Stimulated activated CD8-positive, alpha-beta memory T cell treated with anti-CD3 and anti-CD28 coated beads, Interleukin-15, amount 100 ng/mL, for 48 hours (primary cell): ENCODE data around the gene GRIN2D.

Experiments
- DNase-seq, 2 donors: peaks; one replicate each; pipeline ENCODE4 v3.0.0-alpha.2; 2020; ENCODE audit warnings: low read depth in 2 of 2

Gene GRIN2D

GRCh38 chr19:48398102-48398374, 4.6 kb downstream of the GRIN2D start:
- DNase-seq = no peak

GRCh38 chr19:48398375-48399235, 5.1 kb downstream of the GRIN2D start:
- peak; percentile 80 to 87 for DNase-seq

GRCh38 chr19:48400018-48400742, 6.7 kb downstream of the GRIN2D start:
- no peak for DNase-seq

- DNase-seq = no peak
Measured at GRCh38 chr19:48401287-48401686, 7.8 kb downstream of the GRIN2D start.

- DNase-seq = no peak
Measured at GRCh38 chr19:48403606-48404005, 10.1 kb downstream of the GRIN2D start.

GRCh38 chr19:48405010-48405659, 11.7 kb downstream of the GRIN2D start:
- no peak for DNase-seq

- no peak for DNase-seq
Measured at GRCh38 chr19:48405850-48406249, 12.4 kb downstream of the GRIN2D start.

- no peak for DNase-seq
Measured at GRCh38 chr19:48413879-48414587, 20.6 kb downstream of the GRIN2D start.

- DNase-seq = peak; percentile 55 to 69
Measured at GRCh38 chr19:48415395-48415794, 21.9 kb downstream of the GRIN2D start.

GRCh38 chr19:48415806-48416221, 22.3 kb downstream of the GRIN2D start:
- DNase-seq = no peak

- DNase-seq = no peak
Measured at GRCh38 chr19:48417421-48417820, 24.0 kb downstream of the GRIN2D start.

- no peak for DNase-seq
Measured at GRCh38 chr19:48418317-48419064, 25.0 kb downstream of the GRIN2D start.

- peak; percentile 76 to 79 for DNase-seq
Measured at GRCh38 chr19:48419158-48419920, 25.9 kb downstream of the GRIN2D start.

- no peak for DNase-seq
Measured at GRCh38 chr19:48421548-48421947, 28.1 kb downstream of the GRIN2D start.

- no peak for DNase-seq
Measured at GRCh38 chr19:48424694-48425219, 31.3 kb downstream of the GRIN2D start.

- no peak for DNase-seq
Measured at GRCh38 chr19:48428670-48429069, 35.2 kb downstream of the GRIN2D start.

- no peak for DNase-seq
Measured at GRCh38 chr19:48433337-48433736, 39.9 kb downstream of the GRIN2D start.

- DNase-seq = no peak
Measured at GRCh38 chr19:48436586-48436985, 43.1 kb downstream of the GRIN2D start.

GRCh38 chr19:48441360-48442050, 48.0 kb downstream of the GRIN2D start:
- DNase-seq = no peak
